DOHH2 (cell line): ENCODE data around the gene CBR3.

Source experiments
- EZH2phosphoT487 ChIP-seq: fragments of 200-600 bp; sonication (generic); IDR thresholded peaks from 2 replicates; pipeline ENCODE4 v1.6.1; 2017; ENCODE audit warnings: borderline replicate concordance, mild to moderate bottlenecking, antibody characterized with exemption, low read length, moderate library complexity, mixed read lengths
- TF ChIP-seq, protein P1 (sequence below): fragments of 200-600 bp; sonication (generic); IDR thresholded peaks from one replicate; pipeline ENCODE4 v1.5.1; 2014; ENCODE audit warnings: antibody characterized with exemption, mild to moderate bottlenecking, low read depth, low read length; ENCODE audit not compliant: poor library complexity, severe bottlenecking

DNA sequence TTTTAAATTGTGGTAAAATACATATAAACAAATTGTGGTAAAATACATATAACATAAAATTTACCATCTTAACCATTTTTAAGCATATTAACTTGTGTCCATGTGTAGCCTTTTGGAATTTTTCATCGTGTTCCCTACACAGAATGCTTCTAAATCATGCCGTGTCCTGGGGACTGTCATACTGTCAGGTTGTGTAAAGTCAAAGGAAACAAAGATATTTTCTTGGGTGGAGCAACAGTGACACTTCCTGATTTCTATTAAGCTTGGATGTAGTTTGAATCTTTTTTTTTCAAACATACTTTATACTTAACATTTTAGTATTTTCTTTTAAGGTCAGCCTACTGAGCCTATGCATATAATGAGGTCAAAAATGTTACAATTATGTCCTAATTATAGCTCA, 54.1 kb downstream of the CBR3 start:
- TF ChIP-seq, protein P1, sequence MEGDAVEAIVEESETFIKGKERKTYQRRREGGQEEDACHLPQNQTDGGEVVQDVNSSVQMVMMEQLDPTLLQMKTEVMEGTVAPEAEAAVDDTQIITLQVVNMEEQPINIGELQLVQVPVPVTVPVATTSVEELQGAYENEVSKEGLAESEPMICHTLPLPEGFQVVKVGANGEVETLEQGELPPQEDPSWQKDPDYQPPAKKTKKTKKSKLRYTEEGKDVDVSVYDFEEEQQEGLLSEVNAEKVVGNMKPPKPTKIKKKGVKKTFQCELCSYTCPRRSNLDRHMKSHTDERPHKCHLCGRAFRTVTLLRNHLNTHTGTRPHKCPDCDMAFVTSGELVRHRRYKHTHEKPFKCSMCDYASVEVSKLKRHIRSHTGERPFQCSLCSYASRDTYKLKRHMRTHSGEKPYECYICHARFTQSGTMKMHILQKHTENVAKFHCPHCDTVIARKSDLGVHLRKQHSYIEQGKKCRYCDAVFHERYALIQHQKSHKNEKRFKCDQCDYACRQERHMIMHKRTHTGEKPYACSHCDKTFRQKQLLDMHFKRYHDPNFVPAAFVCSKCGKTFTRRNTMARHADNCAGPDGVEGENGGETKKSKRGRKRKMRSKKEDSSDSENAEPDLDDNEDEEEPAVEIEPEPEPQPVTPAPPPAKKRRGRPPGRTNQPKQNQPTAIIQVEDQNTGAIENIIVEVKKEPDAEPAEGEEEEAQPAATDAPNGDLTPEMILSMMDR: no peak
- TF ChIP-seq EZH2phosphoT487: no peak
